SK-MEL-5 (cell line): Measurements from ENCODE around the gene NANOS2. TPM values are rescaled to one million over a fixed set of nuclear protein-coding genes. Genes with fewer than 3 reads are reported as not detected.
A peak's percentile ranks its signal among the peaks of the same experiment; 100 is the strongest.

Experiments used
- DNase-seq: peaks from one replicate; pipeline ENCODE4 v3.0.0-alpha.2; 2016; ENCODE audit warnings: low read depth, low spot score
- in situ Hi-C: cut with HindIII; loops from 2 replicates; pipeline ENCODE4 v1.10.0; 2016; ENCODE audit warnings: low sequenced_read_pairs, high pct_unique_total_duplicates, low pct_unique_long_range_greater_than_20kb
- total RNA-seq: library from RNA; depleted of rRNA; stranded (reverse); fragments of >200 nt; shearing (Covaris generic); gene quantifications from 2 replicates; pipeline ENCODE4 v1.2.3, GENCODE V29; 2014; rRNA removed

NANOS2 gene
- total RNA-seq, 1 experiment from 2014 or later: not detected

DNA sequence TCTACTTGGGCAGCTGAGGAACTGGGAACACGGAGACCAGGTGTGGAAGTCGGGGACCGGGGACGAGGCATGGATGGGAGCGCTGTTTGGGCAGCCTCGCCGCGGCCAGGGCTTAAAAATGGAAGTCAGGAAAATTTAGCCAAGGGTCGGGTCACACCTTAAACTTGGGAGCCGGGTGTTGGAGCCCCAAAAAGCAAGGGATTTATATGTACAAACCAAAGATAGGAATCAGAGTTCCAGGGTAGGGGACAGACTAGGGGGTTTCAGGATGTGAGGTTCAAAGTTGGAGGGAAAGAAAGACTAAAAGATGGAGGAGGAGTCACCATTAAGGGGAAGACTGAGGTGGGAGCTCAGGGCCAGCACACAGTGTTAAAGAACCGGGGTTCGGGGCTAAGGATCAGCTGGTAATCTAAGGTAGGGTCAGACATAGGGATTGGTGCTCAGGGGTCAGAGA lies 49.9 kb downstream of the NANOS2 start:
- DNase-seq: no peak

DNA sequence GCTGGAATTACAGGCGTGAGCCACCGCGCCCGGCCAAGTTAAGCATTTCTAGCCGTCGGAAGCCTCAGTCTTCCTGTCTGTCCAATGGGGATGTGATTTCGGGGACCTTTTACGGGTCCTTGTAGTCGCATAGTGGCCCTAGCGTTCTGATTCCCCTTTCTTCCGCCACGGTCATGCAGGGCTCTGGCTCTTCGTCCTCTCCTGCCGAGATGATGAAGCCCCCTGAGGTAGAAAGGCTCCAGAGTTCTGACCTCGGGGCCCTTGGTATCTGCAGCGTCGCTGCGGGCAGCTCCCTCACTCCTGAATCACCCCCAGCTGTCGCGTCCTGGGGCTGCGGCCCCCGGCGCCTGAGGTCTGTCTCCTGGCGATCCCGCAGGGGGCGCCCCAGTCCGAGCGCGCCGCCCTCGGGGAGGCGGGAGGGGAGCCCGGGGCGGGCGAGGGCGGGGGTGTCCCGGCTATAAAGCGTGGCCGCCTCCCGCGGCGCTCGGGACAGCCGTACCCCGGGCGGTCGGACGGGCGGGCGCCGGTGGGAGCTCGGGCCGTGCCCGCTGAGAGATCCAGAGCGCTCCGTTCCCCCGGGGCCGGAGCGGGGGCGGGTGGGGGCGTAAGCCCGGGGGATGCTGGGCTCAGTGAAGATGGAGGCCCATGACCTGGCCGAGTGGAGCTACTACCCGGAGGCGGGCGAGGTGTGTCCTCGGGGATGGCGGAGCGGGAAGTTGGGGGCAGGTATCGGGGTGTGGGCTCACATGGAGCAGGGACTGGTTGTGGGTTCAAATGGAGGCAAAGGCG lies 50.5 kb downstream of the NANOS2 start, which contains the start of gene FOXA3:
TSS of gene FOXA3 (plus strand) at position 487 of the 789 bp plus-strand sequence. CDS start at position 618, 131 bp downstream.
- peak; percentile 27 for DNase-seq
- in situ Hi-C loops: no loop called here

More for the DNA sequence above, 49.9 kb downstream of the NANOS2 start:
- in situ Hi-C loops: no loop called here

DNA sequence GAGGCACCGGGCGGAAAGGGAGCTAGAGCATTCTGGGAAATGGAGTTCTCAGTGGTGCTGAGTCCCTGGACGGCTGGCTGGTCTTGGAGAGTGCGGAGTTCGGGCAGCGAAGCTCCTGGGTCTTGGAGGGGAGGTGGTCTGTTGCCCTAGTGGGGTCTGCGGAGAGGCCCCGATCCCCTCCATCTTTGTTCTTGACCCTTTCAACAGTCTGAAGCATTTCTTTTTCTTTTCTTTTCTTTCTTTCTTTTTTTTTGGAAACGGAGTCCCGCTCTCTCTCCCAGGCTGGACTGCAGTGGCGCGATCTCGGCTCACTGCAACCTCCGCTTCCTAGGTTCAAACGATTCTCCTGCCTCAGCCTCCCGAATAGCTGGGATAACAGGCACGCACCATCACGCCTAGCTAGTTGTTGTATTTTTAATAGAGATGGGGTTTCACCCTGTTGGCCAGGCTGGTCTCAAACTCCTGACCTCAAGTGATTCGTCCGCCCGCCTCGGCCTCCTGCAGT lies 51.2 kb downstream of the NANOS2 start:
- no peak for DNase-seq
- in situ Hi-C loops: no loop called here

Other genes starting within 250 kb of the NANOS2 start
- gene GIPR, start 246.6 kb downstream of the NANOS2 start, total RNA-seq: 0.05 TPM in 1 of 2 replicates, not detected in the other
- 480 and 520 TPM in 2 replicates for gene SNRPD2, start 222.8 kb downstream of the NANOS2 start, total RNA-seq
- 10.0 and 14.3 TPM in 2 replicates for gene QPCTL, start 222.1 kb downstream of the NANOS2 start, total RNA-seq
- 7.0 and 7.2 TPM in 2 replicates for gene FBXO46, start 183.9 kb downstream of the NANOS2 start, total RNA-seq
- 0.37 and 0.45 TPM in 2 replicates for gene MEIOSIN, start 181.3 kb downstream of the NANOS2 start, total RNA-seq
- 7.0 and 7.9 TPM in 2 replicates for gene SIX5, start 145.5 kb downstream of the NANOS2 start, total RNA-seq
- 3.1 and 5.1 TPM in 2 replicates for gene DMPK, start 132.3 kb downstream of the NANOS2 start, total RNA-seq
- 24.3 and 26.7 TPM in 2 replicates for gene DMWD, start 121.9 kb downstream of the NANOS2 start, total RNA-seq
- gene RSPH6A, start 99.5 kb downstream of the NANOS2 start, total RNA-seq: 0.11 TPM in 1 of 2 replicates, not detected in the other
- gene SYMPK, start 51.6 kb downstream of the NANOS2 start, total RNA-seq: 28.1 and 33.4 TPM in 2 replicates
- 0.08 TPM in 1 of 2 replicates, not detected in the other for gene FOXA3, start 50.5 kb downstream of the NANOS2 start, total RNA-seq
- gene IRF2BP1, start 28.6 kb downstream of the NANOS2 start, total RNA-seq: 20.6 and 22.9 TPM in 2 replicates
- 2.2 and 2.4 TPM in 2 replicates for gene MYPOP, start 12.2 kb downstream of the NANOS2 start, total RNA-seq
- gene NOVA2, start 59.1 kb upstream of the NANOS2 start, total RNA-seq: 0.08 and 0.18 TPM in 2 replicates
- gene CCDC61, start 80.7 kb upstream of the NANOS2 start, total RNA-seq: 5.4 and 7.2 TPM in 2 replicates
- gene PGLYRP1, start 108.3 kb upstream of the NANOS2 start, total RNA-seq: not detected in 2 replicates
- 0.21 and 0.50 TPM in 2 replicates for gene IGFL4, start 126.2 kb upstream of the NANOS2 start, total RNA-seq
- gene IGFL3, start 209.9 kb upstream of the NANOS2 start, total RNA-seq: not detected in 2 replicates
- gene IGFL2, start 233.5 kb upstream of the NANOS2 start, total RNA-seq: not detected in 2 replicates